ENCODE measurements around the gene UBR4. TPM values are rescaled to one million over a fixed set of nuclear protein-coding genes. Genes with fewer than 3 reads are reported as not detected.

The UBR4 gene
- total RNA-seq, 2 donors from 2014 or later: 97.7 to 114 TPM

- Histone ChIP-seq H3K27ac (no peak overlapping the region), H3K9ac (ENCODE audit: low read depth in 2 of 2, low read length in 2 of 2) (no peak overlapping the region), H3K4me1 (no peaks in the 10 kb centered on the region), H3K4me3 (no peak overlapping the region), H3K9me3 (no peaks in the 10 kb centered on the region), H3K36me3 (peaks cover 48% of the 10 kb centered on the region), H3K27me3 (no peaks in the 10 kb centered on the region)
- intact Hi-C loops (cut with DNase I): no loop called here
- TF ChIP-seq CTCF (IDR thresholded peaks at IDR 0.05): no peak
- no peak for DNase-seq
Observed at GRCh38 chr1:19149736-19150135, 60.3 kb downstream of the UBR4 start.

DNA sequence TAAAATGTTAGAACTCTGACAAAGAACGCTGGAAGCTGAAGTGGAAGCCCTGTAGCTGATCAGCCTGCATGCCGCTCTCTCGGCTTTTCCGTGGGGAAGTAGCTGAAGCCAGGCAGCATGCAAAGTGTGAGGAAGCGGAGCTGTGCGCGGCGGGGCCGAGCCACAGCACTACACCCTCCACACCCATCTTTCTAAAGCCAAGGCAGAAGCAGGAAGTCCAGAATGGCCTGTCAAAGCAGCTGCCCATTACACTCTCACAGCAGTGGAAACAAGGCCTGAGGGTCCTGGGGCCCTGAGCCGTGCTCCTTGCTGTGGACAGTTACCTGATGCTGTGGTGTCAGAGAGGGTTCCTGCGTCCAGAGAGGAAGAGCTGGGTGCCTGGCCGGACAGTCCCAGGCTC is 69.6 kb downstream of the UBR4 start:
- H3K4me1 ChIP-seq: no peaks in the 10 kb centered on the region
- peak; percentile 73 for DNase-seq
- H3K27ac ChIP-seq: peak overlapping the region; percentile 63
- no peaks in the 10 kb centered on the region for H3K27me3 ChIP-seq
- peak overlapping the region in 1 of 2 donors; percentile 58 for H3K9ac ChIP-seq (ENCODE audit: low read depth in 2 of 2, low read length in 2 of 2)
- H3K9me3 ChIP-seq: no peaks in the 10 kb centered on the region
- no peak overlapping the region for H3K4me3 ChIP-seq
- H3K36me3 ChIP-seq: peaks cover 31% of the 10 kb centered on the region
- intact Hi-C loops (cut with DNase I): no loop called here
- no peak for TF ChIP-seq CTCF (IDR thresholded peaks at IDR 0.05)

- no peak overlapping the region for H3K4me3 ChIP-seq
- H3K9ac ChIP-seq (ENCODE audit: low read depth in 2 of 2, low read length in 2 of 2): peak overlapping the region in 1 of 2 donors; percentile 19
- no peaks in the 10 kb centered on the region for H3K4me1 ChIP-seq
- no peak for TF ChIP-seq CTCF (IDR thresholded peaks at IDR 0.05)
- H3K9me3 ChIP-seq: no peaks in the 10 kb centered on the region
- no peak for DNase-seq
- peaks cover 29% of the 10 kb centered on the region for H3K36me3 ChIP-seq
- H3K27me3 ChIP-seq: no peaks in the 10 kb centered on the region
- H3K27ac ChIP-seq: peak overlapping the region; percentile 63
- intact Hi-C loops (cut with DNase I): no loop called here
Observed at GRCh38 chr1:19139711-19140110, 70.4 kb downstream of the UBR4 start.

DNA sequence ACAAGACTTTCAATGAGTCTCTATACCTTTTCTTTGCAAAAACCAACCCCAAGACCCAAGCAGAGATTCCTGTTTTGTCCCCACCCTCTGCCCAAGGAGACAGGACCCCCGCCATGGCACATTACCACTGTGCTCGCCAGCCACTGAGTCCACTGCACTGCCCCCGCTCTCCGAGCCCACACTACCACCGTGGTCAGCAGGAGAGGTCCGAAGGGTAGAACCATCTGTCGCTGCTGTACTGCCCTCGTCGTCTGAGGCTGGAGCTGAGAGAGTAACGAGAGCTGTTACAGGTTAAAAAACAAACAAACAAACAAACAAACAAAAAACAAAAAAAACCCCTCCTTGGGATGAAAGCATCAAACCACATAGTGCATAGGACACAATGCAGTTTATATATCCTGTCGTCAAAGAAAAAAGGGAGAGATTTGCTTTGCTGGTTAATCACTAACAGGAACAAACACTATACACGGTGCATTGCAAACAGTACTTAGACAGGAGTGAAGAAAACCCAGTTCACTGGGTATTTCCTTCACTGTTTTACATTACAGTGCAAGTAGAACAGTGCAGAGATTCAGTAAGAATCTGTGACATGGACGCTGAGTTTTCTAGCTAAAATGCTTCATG is 71.0 kb downstream of the UBR4 start:
- peaks cover 22% of the 10 kb centered on the region for H3K36me3 ChIP-seq
- H3K27me3 ChIP-seq: no peaks in the 10 kb centered on the region
- H3K27ac ChIP-seq: peak overlapping the region; percentile 63
- H3K9me3 ChIP-seq: no peaks in the 10 kb centered on the region
- H3K4me3 ChIP-seq: no peak overlapping the region
- no peak for DNase-seq
- no peaks in the 10 kb centered on the region for H3K4me1 ChIP-seq
- intact Hi-C loops (cut with DNase I): no loop called here
- H3K9ac ChIP-seq (ENCODE audit: low read depth in 2 of 2, low read length in 2 of 2): peak overlapping the region in 1 of 2 donors; percentile 19
- no peak for TF ChIP-seq CTCF (IDR thresholded peaks at IDR 0.05)

GRCh38 chr1:19138331-19138730 is 71.7 kb downstream of the UBR4 start:
- H3K9me3 ChIP-seq: no peaks in the 10 kb centered on the region

More at GRCh38 chr1:19138331-19138730, 71.7 kb downstream of the UBR4 start:
- Histone ChIP-seq H3K36me3 (peaks cover 15% of the 10 kb centered on the region), H3K27ac (no peak overlapping the region), H3K27me3 (no peaks in the 10 kb centered on the region), H3K4me3 (no peak overlapping the region), H3K9ac (ENCODE audit: low read depth in 2 of 2, low read length in 2 of 2) (no peak overlapping the region), H3K4me1 (no peaks in the 10 kb centered on the region)
- intact Hi-C loops (cut with DNase I): no loop called here
- DNase-seq: no peak
- no peak for TF ChIP-seq CTCF (IDR thresholded peaks at IDR 0.05)
